PC-3 (cell line): ENCODE measurements around the gene EFR3B. TPM values are rescaled to one million over a fixed set of nuclear protein-coding genes. Genes with fewer than 3 reads are reported as not detected.

Experiments used
- total RNA-seq: library from RNA; depleted of rRNA; stranded (reverse); fragments of >200 nt; gene quantifications from 2 replicates; pipeline ENCODE4 v1.2.3, GENCODE V29; 2014; rRNA removed

EFR3B gene
- total RNA-seq, 1 experiment from 2014 or later = 4.6 TPM

Other genes with a start within 250 kb of the EFR3B start
- 35.8 and 68.6 TPM in 2 replicates for gene PTRHD1, start 248.7 kb upstream of the EFR3B start, total RNA-seq
- gene CENPO, start 248.7 kb upstream of the EFR3B start, total RNA-seq = 41.4 and 68.5 TPM in 2 replicates
- 52.0 and 70.3 TPM in 2 replicates for gene ADCY3, start 121.8 kb upstream of the EFR3B start, total RNA-seq
- 2.0 and 3.1 TPM in 2 replicates for gene DNAJC27, start 70.1 kb upstream of the EFR3B start, total RNA-seq
- gene POMC, start 126.5 kb downstream of the EFR3B start, total RNA-seq = not detected in 2 replicates